ENCODE data around the gene ZBP1.

DNA sequence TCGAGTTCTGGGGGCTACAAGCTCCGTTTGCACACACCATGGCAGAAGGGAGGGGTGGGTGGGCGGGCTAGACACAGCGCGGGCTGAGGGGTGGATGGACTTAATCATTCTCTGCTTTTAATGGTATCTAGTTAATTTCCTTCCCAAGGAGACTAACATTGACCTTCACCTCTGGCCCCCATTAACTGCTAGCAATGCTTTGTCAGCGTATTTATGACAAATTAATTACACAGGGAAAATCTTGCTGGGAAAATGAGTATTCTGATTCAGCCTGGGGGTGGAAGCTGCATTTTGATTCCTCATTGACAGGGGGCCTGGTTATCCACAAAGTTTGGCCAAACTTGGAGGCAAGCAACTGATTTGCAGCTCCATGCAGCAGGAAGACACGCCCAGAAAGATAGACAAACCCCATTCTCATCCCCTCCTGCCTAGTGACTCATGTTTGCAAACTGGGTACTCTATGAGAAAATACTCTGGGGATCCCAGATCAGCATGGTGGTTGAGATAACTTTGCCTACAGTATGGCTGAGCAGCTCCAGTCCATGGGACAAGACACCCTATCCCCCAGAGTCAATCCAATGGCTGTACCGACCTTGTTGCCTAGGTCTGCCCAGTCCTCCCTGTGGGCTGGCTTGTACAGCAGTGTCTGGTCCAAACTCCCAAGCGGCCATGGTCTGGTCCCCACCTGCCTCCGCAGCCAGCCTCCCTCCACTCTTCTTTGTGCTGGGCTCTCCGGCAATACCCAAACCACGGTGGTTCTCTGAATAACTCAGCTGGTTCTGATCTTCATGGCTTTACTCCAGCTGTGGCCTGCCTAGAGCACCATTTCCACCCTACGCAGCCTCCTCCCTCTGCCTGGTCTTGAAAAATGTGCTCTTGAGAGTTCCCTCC lies 19.7 kb downstream of the ZBP1 start:
- TF ChIP-seq POLR2AphosphoS5 (IDR thresholded peaks at IDR 0.05; ENCODE audit: low read depth, low read length) (no peak), POLR2A (IDR thresholded peaks at IDR 0.05; ENCODE audit: low read depth, low read length) (no peak), TAF1 (IDR thresholded peaks at IDR 0.05; ENCODE audit: low read depth, low read length) (no peak), PAX5 (IDR thresholded peaks at IDR 0.05; ENCODE audit: insufficient read depth, low read length, severe bottlenecking) (no peak)

Data from GM12891 (cell line).